Measurements from ENCODE around the gene MAGEB3. TPM values are rescaled to one million over a fixed set of nuclear protein-coding genes. Genes with fewer than 3 reads are reported as not detected.
"Not testable (repeated sequence)": the region's sequence is repeated elsewhere in the genome, so short reads cannot be mapped to it uniquely, and the experiment has no call there.

Gene MAGEB3
- total RNA-seq: under 1 TPM in 2 of 8 experiments, not detected in 6; 0.14 to 0.17 TPM

- Histone ChIP-seq H3K27ac (no peak within 1 kb of the TSS), H3K4me3 (no peak within 1 kb of the TSS), H3K4me1 (replicated peaks in 1 of 2) (no peaks in the 10 kb centered on the region)
- no peak for ATAC-seq (replicated peaks in 6 of 8)
- in situ Hi-C loops (cut with MboI; ENCODE audit: low pct_unique_long_range_greater_than_20kb in 2 of 9, low sequenced_read_pairs in 9 of 9, unreplicated experiment in 9 of 9): no loop called here
- whole genome bisulfite sequencing, 10 experiments: 3 to 67% methylated on average over 3 of the region's 4 CpGs; no CpG with 5 or more reads in 8 of the 10 experiments
These were observed at the start of gene MAGEB3 for GRCh38 chrX:30230395-30230794. TSS of gene MAGEB3 (plus strand) at chrX:30230657. CDS start at chrX:30235925, 5,268 bp downstream.

- Histone ChIP-seq H3K4me3 (no peak overlapping the region), H3K4me1 (replicated peaks in 1 of 2) (no peaks in the 10 kb centered on the region), H3K27ac (no peak overlapping the region)
- in situ Hi-C loops (cut with MboI; ENCODE audit: low pct_unique_long_range_greater_than_20kb in 2 of 9, low sequenced_read_pairs in 9 of 9, unreplicated experiment in 9 of 9): no loop called here
- WGBS, 10 experiments: 0 to 100% (median 64%) methylated on average over 1 of the region's 1 CpG; no CpG with 5 or more reads in 2 of the 10 experiments
- ATAC-seq (replicated peaks in 6 of 8): no peak
These were observed 49.1 kb upstream of the MAGEB3 start for GRCh38 chrX:30181353-30181752.

- in situ Hi-C loops (cut with MboI; ENCODE audit: low pct_unique_long_range_greater_than_20kb in 2 of 9, low sequenced_read_pairs in 9 of 9, unreplicated experiment in 9 of 9): no loop called here
- no peaks in the 10 kb centered on the region for H3K4me1 ChIP-seq (replicated peaks in 1 of 2)
- WGBS, 10 experiments: 0 to 35% (median 12%) methylated on average over 2 to 3 of the region's 3 CpGs; no CpG with 5 or more reads in 7 of the 10 experiments
- no peak for ATAC-seq (replicated peaks in 6 of 8)
- no peak overlapping the region for H3K4me3 ChIP-seq
- no peak overlapping the region for H3K27ac ChIP-seq
These were observed 46.9 kb upstream of the MAGEB3 start for GRCh38 chrX:30183554-30183953.

- in situ Hi-C loops (cut with MboI; ENCODE audit: low pct_unique_long_range_greater_than_20kb in 2 of 9, low sequenced_read_pairs in 9 of 9, unreplicated experiment in 9 of 9): no loop called here
- Histone ChIP-seq H3K4me1 (replicated peaks in 1 of 2) (no peaks in the 10 kb centered on the region), H3K27ac (no peak overlapping the region), H3K4me3 (no peak overlapping the region)
- WGBS, 10 experiments: 0 to 100% (median 80%) methylated on average over 1 to 2 of the region's 2 CpGs; no CpG with 5 or more reads in 3 of the 10 experiments
- no peak for ATAC-seq (replicated peaks in 6 of 8)
These were observed 40.0 kb upstream of the MAGEB3 start for GRCh38 chrX:30190426-30190825.

GRCh38 chrX:30193910-30194309, 36.5 kb upstream of the MAGEB3 start:
- ATAC-seq (replicated peaks in 6 of 8); H3K4me3 ChIP-seq; H3K4me1 ChIP-seq (replicated peaks in 1 of 2); H3K27ac ChIP-seq; in situ Hi-C loops (cut with MboI; ENCODE audit: low pct_unique_long_range_greater_than_20kb in 2 of 9, low sequenced_read_pairs in 9 of 9, unreplicated experiment in 9 of 9): not testable (repeated sequence)
- WGBS, 10 experiments: 23 to 82% (median 60%) methylated on average over 2 to 4 of the region's 6 CpGs; no CpG with 5 or more reads in 6 of the 10 experiments

GRCh38 chrX:30196322-30196721, 34.1 kb upstream of the MAGEB3 start:
- no peak overlapping the region for H3K27ac ChIP-seq
- no peak overlapping the region for H3K4me3 ChIP-seq
- 0 to 57% (median 42%) methylated on average over 1 of the region's 1 CpG; no CpG with 5 or more reads in 6 of the 10 experiments for WGBS, 10 experiments
- in situ Hi-C loops (cut with MboI; ENCODE audit: low pct_unique_long_range_greater_than_20kb in 2 of 9, low sequenced_read_pairs in 9 of 9, unreplicated experiment in 9 of 9): no loop called here
- no peaks in the 10 kb centered on the region for H3K4me1 ChIP-seq (replicated peaks in 1 of 2)
- ATAC-seq (replicated peaks in 6 of 8): no peak

- ATAC-seq (replicated peaks in 6 of 8): no peak
- WGBS, 10 experiments: 0 to 92% (median 71%) methylated on average over 1 to 2 of the region's 2 CpGs; no CpG with 5 or more reads in 3 of the 10 experiments
- H3K27ac ChIP-seq: no peak overlapping the region
- in situ Hi-C loops (cut with MboI; ENCODE audit: low pct_unique_long_range_greater_than_20kb in 2 of 9, low sequenced_read_pairs in 9 of 9, unreplicated experiment in 9 of 9): no loop called here
- H3K4me1 ChIP-seq (replicated peaks in 1 of 2): no peaks in the 10 kb centered on the region
- H3K4me3 ChIP-seq: no peak overlapping the region
These were observed 18.3 kb upstream of the MAGEB3 start for GRCh38 chrX:30212172-30212571.

- in situ Hi-C loops (cut with MboI; ENCODE audit: low pct_unique_long_range_greater_than_20kb in 2 of 9, low sequenced_read_pairs in 9 of 9, unreplicated experiment in 9 of 9): no loop called here
- Histone ChIP-seq H3K4me3 (no peak within 1 kb of the TSS), H3K4me1 (replicated peaks in 1 of 2) (no peaks in the 10 kb centered on the region), H3K27ac (no peak within 1 kb of the TSS)
- ATAC-seq (replicated peaks in 6 of 8): no peak
- WGBS, 10 experiments: 70% methylated on average over 2 of the region's 29 CpGs; no CpG with 5 or more reads in 9 of the 10 experiments
These were observed 15.1 kb upstream of the MAGEB3 start, which contains the start of gene MAGEB2 for GRCh38 chrX:30215357-30215843. TSS of gene MAGEB2 (plus strand) at chrX:30215563. CDS start at chrX:30218581, 3,018 bp downstream.

GRCh38 chrX:30217465-30217864, 13.0 kb upstream of the MAGEB3 start:
- ATAC-seq (replicated peaks in 6 of 8): no peak
- Histone ChIP-seq H3K4me3 (no peak overlapping the region), H3K27ac (no peak overlapping the region), H3K4me1 (replicated peaks in 1 of 2) (no peaks in the 10 kb centered on the region)
- WGBS, 10 experiments: 0 to 40% (median 40%) methylated on average over 1 of the region's 1 CpG; no CpG with 5 or more reads in 7 of the 10 experiments
- in situ Hi-C loops (cut with MboI; ENCODE audit: low pct_unique_long_range_greater_than_20kb in 2 of 9, low sequenced_read_pairs in 9 of 9, unreplicated experiment in 9 of 9): no loop called here

- ATAC-seq (replicated peaks in 6 of 8): no peak
- no peak overlapping the region for H3K4me3 ChIP-seq
- WGBS, 10 experiments: 0 to 20% (median 16%) methylated on average over 1 to 4 of the region's 4 CpGs; no CpG with 5 or more reads in 7 of the 10 experiments
- in situ Hi-C loops (cut with MboI; ENCODE audit: low pct_unique_long_range_greater_than_20kb in 2 of 9, low sequenced_read_pairs in 9 of 9, unreplicated experiment in 9 of 9): no loop called here
- no peak overlapping the region for H3K27ac ChIP-seq
- no peaks in the 10 kb centered on the region for H3K4me1 ChIP-seq (replicated peaks in 1 of 2)
These were observed 11.1 kb upstream of the MAGEB3 start for GRCh38 chrX:30219372-30219771.

GRCh38 chrX:30220661-30221060, 9.8 kb upstream of the MAGEB3 start:
- H3K4me1 ChIP-seq (replicated peaks in 1 of 2): no peaks in the 10 kb centered on the region
- ATAC-seq (replicated peaks in 6 of 8): no peak
- no peak overlapping the region for H3K27ac ChIP-seq
- no peak overlapping the region for H3K4me3 ChIP-seq
- WGBS, 10 experiments: 40 to 100% (median 90%) methylated on average over 1 to 4 of the region's 5 CpGs; no CpG with 5 or more reads in 4 of the 10 experiments
- in situ Hi-C loops (cut with MboI; ENCODE audit: low pct_unique_long_range_greater_than_20kb in 2 of 9, low sequenced_read_pairs in 9 of 9, unreplicated experiment in 9 of 9): no loop called here

GRCh38 chrX:30224536-30224935, 5.9 kb upstream of the MAGEB3 start:
- WGBS, 10 experiments: 0 to 50% methylated on average over 2 of the region's 2 CpGs; no CpG with 5 or more reads in 8 of the 10 experiments
- H3K4me1 ChIP-seq (replicated peaks in 1 of 2): no peaks in the 10 kb centered on the region
- no peak overlapping the region for H3K4me3 ChIP-seq
- H3K27ac ChIP-seq: no peak overlapping the region
- no peak for ATAC-seq (replicated peaks in 6 of 8)
- in situ Hi-C loops (cut with MboI; ENCODE audit: low pct_unique_long_range_greater_than_20kb in 2 of 9, low sequenced_read_pairs in 9 of 9, unreplicated experiment in 9 of 9): no loop called here

GRCh38 chrX:30228526-30228925, 1.9 kb upstream of the MAGEB3 start:
- in situ Hi-C loops (cut with MboI; ENCODE audit: low pct_unique_long_range_greater_than_20kb in 2 of 9, low sequenced_read_pairs in 9 of 9, unreplicated experiment in 9 of 9): no loop called here
- no peak overlapping the region for H3K4me3 ChIP-seq
- no peaks in the 10 kb centered on the region for H3K4me1 ChIP-seq (replicated peaks in 1 of 2)
- H3K27ac ChIP-seq: no peak overlapping the region
- ATAC-seq (replicated peaks in 6 of 8): no peak
- WGBS, 10 experiments: 80% methylated on average over 1 of the region's 1 CpG; no CpG with 5 or more reads in 9 of the 10 experiments
